NT2/D1 (cell line): Measurements from ENCODE around the gene MKNK1.

ENCODE experiments used
- SUZ12 ChIP-seq: IDR thresholded peaks from 2 replicates; pipeline ENCODE4 v1.6.1; 2011; ENCODE audit not compliant: insufficient read length, insufficient read depth; ENCODE audit errors: extremely low read depth
- ZNF274 ChIP-seq: IDR thresholded peaks from 2 replicates; pipeline ENCODE4 v1.6.1; 2011; ENCODE audit warnings: mild to moderate bottlenecking, low read depth, low read length

- TF ChIP-seq ZNF274 (no peak), SUZ12 (no peak)
These were observed 80.3 kb downstream of the MKNK1 start for GRCh38 chr1:46523496-46524353.
